Measurements from ENCODE around the gene C11orf91.

GRCh38 chr11:33721426-33721825, 20.8 kb upstream of the C11orf91 start:
- TF ChIP-seq CTCF (IDR thresholded peaks at IDR 0.05; ENCODE audit: low read depth, low read length), result no peak
- no peak for TF ChIP-seq POLR2A (IDR thresholded peaks at IDR 0.05; ENCODE audit: extremely low read depth, insufficient read length)
